Astrocyte (in vitro differentiated cells and primary cell): ENCODE results near the gene ZNF560.

Source experiments
- EZH2 ChIP-seq: IDR thresholded peaks from 2 replicates; pipeline ENCODE4 v1.6.1; 2012; ENCODE audit warnings: mild to moderate bottlenecking, low read length, inconsistent platforms; ENCODE audit not compliant: insufficient read depth
- TF ChIP-seq, protein P1 (sequence below): IDR thresholded peaks from 2 replicates; pipeline ENCODE4 v1.5.1; 2011; ENCODE audit warnings: low read depth, mild to moderate bottlenecking, inconsistent platforms, low read length, moderate library complexity; ENCODE audit not compliant: insufficient read depth

DNA sequence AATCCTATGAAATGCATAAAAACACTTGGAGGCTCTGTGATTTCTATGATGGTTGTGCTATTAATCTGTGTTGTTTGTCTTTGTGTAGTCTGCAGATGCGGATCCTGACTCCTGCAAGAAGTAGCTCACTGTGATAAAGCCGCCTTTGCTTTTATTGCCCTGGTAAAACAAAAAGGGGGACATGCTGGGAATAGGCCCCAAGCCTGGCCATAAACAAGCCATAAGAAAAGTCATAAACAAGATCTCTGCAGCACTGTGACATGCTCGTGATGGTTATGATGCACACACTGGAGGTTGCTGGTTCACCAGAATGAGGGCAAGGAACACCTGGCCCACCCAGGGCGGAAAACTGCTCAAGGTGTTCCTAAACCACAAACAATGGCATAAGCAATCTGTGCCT, 36.5 kb downstream of the ZNF560 start:
- TF ChIP-seq, protein P1, sequence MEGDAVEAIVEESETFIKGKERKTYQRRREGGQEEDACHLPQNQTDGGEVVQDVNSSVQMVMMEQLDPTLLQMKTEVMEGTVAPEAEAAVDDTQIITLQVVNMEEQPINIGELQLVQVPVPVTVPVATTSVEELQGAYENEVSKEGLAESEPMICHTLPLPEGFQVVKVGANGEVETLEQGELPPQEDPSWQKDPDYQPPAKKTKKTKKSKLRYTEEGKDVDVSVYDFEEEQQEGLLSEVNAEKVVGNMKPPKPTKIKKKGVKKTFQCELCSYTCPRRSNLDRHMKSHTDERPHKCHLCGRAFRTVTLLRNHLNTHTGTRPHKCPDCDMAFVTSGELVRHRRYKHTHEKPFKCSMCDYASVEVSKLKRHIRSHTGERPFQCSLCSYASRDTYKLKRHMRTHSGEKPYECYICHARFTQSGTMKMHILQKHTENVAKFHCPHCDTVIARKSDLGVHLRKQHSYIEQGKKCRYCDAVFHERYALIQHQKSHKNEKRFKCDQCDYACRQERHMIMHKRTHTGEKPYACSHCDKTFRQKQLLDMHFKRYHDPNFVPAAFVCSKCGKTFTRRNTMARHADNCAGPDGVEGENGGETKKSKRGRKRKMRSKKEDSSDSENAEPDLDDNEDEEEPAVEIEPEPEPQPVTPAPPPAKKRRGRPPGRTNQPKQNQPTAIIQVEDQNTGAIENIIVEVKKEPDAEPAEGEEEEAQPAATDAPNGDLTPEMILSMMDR: no peak
- no peak for TF ChIP-seq EZH2
